Uterus (tissue), 4 donors: ENCODE measurements around the gene PTPRU. TPM values are rescaled to one million over a fixed set of nuclear protein-coding genes. Genes with fewer than 3 reads are reported as not detected.

Experiments
- DNase-seq, 2 donors: peaks; one replicate each; pipeline ENCODE4 v3.0.0-alpha.2; 2019 to 2020
- H3K27ac ChIP-seq, 2 donors: fragments of 200-600 bp; sonication (generic); 1 replicate in 1 of 2; 2 replicates in 1 of 2; pipeline ENCODE4 v1.5.1; 2016 to 2018
- H3K27me3 ChIP-seq, 2 donors: fragments of 200-600 bp; sonication (generic); one replicate each; pipeline ENCODE4 v1.5.1; 2018 to 2019; ENCODE audit warnings: control low read depth in 1 of 2
- H3K36me3 ChIP-seq, 2 donors: fragments of 200-600 bp; sonication (generic); one replicate each; pipeline ENCODE4 v1.5.1; 2019; ENCODE audit warnings: control low read depth in 1 of 2
- H3K4me1 ChIP-seq, 2 donors: fragments of 200-600 bp; sonication (generic); one replicate each; pipeline ENCODE4 v1.5.1; 2018 to 2019; ENCODE audit warnings: control low read depth in 1 of 2
- H3K4me3 ChIP-seq, 2 donors: fragments of 200-600 bp; sonication (generic); 1 replicate in 1 of 2; 2 replicates in 1 of 2; pipeline ENCODE4 v1.5.1; 2018 to 2019; ENCODE audit warnings: mild to moderate bottlenecking in 1 of 2
- H3K9me3 ChIP-seq, 2 donors: fragments of 200-600 bp; sonication (generic); one replicate each; pipeline ENCODE4 v1.5.1; 2019; ENCODE audit warnings: control low read depth in 1 of 2
- POLR2A ChIP-seq, 2 donors: fragments of 450-650 bp; IDR thresholded peaks; one replicate each; pipeline ENCODE4 v1.6.1; 2016; ENCODE audit warnings: antibody characterized with exemption in 2 of 2, mild to moderate bottlenecking in 1 of 2, moderate library complexity in 1 of 2
- intact Hi-C: fragments of 100-400 bp; cut with DNase I; formaldehyde crosslinking; loops from one replicate; pipeline ENCODE4 v1.15.1; 2023; ENCODE audit warnings: low total_unique reads
- total RNA-seq, 4 donors: library from RNA; depleted of rRNA in 3 of 4; stranded (reverse); fragments of >200 nt in 3 of 4; gene quantifications; one replicate each; pipeline versions ENCODE4 v1.1.0 to v1.2.4, GENCODE V29; 2014 to 2023
- TF ChIP-seq, protein P1 (sequence below), 4 experiments: fragments of 200-600 bp in 2 of 4; fragments of 450-650 bp in 2 of 4; sonication (generic) in 2 of 4; IDR thresholded peaks; one replicate each; pipeline ENCODE4 v1.5.1; 2016 to 2019; ENCODE audit warnings: antibody characterized with exemption in 4 of 4, mild to moderate bottlenecking in 2 of 4, moderate library complexity in 1 of 4
- donor health status: DM: yes; HTN: yes; CAD: no.

PTPRU gene
- total RNA-seq, 4 donors from 2014 or later = 9.5 to 48.2 (median 33.4) TPM

DNA sequence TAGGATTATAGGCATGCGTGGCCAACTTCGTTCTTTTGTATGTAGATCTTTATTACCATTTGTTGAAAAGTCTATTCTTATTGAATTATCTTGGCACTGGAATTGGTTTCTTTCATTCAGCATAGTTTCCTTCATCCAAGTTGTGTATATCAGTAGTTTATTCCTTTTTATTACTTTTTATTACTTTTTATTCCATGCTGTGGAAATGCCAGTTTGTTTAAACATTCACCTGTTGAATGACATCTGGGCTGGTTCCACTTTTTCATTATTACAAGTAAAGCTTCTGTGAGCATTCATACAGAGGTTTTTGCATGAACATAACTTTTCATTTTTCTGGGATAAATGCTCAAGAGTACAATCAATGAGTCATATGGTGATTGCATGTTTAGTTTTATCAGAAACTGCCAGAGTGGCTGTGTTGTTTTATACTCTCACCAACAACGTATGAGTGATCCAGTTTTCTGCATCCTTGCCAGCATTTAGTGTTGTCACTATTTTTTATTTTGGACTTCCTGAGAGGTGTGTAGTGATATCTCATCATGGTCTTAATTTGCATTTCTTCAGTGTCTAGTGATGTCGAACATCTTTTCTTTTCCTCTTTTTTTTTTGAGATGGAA, 28.6 kb downstream of the PTPRU start:
- Histone ChIP-seq H3K27me3 (no peaks in the 10 kb centered on the region), H3K27ac (no peak overlapping the region), H3K36me3 (no peaks in the 10 kb centered on the region), H3K9me3 (no peaks in the 10 kb centered on the region), H3K4me3 (no peak overlapping the region), H3K4me1 (no peaks in the 10 kb centered on the region)
- intact Hi-C loops = no loop called here
- no peak for DNase-seq
- TF ChIP-seq POLR2A (IDR thresholded peaks at IDR 0.05) = no peak
- TF ChIP-seq, protein P1, sequence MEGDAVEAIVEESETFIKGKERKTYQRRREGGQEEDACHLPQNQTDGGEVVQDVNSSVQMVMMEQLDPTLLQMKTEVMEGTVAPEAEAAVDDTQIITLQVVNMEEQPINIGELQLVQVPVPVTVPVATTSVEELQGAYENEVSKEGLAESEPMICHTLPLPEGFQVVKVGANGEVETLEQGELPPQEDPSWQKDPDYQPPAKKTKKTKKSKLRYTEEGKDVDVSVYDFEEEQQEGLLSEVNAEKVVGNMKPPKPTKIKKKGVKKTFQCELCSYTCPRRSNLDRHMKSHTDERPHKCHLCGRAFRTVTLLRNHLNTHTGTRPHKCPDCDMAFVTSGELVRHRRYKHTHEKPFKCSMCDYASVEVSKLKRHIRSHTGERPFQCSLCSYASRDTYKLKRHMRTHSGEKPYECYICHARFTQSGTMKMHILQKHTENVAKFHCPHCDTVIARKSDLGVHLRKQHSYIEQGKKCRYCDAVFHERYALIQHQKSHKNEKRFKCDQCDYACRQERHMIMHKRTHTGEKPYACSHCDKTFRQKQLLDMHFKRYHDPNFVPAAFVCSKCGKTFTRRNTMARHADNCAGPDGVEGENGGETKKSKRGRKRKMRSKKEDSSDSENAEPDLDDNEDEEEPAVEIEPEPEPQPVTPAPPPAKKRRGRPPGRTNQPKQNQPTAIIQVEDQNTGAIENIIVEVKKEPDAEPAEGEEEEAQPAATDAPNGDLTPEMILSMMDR (IDR thresholded peaks at IDR 0.05) = no peak

DNA sequence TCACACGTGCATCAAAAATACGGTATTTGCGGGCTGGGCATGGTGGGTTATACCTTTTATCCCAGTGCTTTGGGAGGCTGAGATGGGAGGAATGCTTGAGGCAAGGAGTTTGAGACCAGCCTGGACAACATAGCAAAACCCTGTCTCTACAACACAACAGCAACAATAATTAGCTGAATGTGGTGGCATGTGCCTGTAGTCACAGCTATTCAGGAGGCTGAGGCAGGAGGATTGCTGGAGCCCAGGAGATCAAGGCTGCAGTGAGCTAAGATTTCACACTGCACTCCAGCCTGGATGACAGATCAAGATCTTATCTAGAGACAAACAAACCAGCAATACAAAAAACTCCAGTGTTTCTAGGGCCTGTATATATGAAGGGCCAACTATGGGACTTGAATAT, 30.6 kb downstream of the PTPRU start:
- no peaks in the 10 kb centered on the region for H3K9me3 ChIP-seq
- peaks cover 0 to 7% of the 10 kb centered on the region in 2 donors for H3K4me1 ChIP-seq
- intact Hi-C loops = no loop called here
- H3K36me3 ChIP-seq = no peaks in the 10 kb centered on the region
- no peak overlapping the region for H3K27ac ChIP-seq
- no peaks in the 10 kb centered on the region for H3K27me3 ChIP-seq
- no peak overlapping the region for H3K4me3 ChIP-seq
- no peak for DNase-seq
- TF ChIP-seq, protein P1 (IDR thresholded peaks at IDR 0.05) = no peak
- no peak for TF ChIP-seq POLR2A (IDR thresholded peaks at IDR 0.05)

DNA sequence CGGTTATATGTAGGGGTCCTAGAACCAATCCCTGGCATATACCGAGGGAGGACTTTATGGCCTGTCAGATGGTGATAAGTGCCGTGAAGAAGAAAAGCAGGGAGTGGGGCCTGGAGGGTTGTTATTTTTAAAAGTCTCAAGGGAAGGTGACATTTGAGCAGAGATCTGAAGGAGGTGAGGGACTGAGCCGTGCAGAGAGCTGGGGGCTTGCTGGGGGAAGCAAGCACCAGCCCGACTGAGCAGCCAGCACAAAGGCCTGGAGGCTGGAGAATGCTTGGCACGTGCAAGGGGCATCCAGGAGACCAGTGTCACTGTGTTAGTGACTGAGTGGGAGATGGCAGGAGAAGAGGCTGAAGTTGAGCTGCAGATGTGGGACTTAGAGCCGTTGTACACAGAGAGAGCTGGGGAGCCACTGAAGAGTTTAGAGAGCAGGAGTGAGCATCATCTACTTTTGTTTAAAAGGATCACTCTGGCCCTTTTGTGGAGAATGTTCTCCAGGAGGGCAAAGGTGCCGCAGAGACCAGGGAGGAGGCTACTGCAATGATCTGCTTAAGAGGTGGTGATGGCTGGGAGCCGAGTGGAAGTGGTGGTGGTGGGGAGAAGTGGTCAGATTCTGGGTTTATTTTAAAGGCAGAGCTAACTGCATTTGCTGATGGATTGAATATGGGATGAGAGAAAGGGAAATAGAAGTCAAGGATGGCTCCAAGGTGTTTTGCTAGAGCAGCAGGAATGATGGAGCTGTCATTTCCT, 31.2 kb downstream of the PTPRU start:
- no peak for TF ChIP-seq POLR2A (IDR thresholded peaks at IDR 0.05)
- TF ChIP-seq, protein P1 (IDR thresholded peaks at IDR 0.05) = no peak

DNA sequence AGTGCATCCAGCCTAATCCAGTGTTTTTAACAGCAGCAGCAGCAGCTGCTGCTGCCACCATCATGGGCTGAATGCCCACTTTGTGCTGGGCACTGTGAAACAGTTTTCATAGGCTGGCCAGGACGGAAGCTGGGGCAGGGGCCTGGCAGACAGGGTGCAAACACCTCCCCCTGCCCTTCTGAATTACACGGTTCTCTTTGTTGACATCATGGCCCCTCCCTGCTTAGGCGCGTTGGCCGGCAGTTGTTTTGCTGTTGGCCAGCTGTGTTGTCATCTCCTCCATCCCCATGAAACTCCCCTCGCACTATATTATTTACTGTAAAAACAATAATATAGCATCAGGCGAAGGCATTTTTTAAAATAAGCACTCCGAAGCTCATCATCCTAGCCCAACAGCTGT, 33.1 kb downstream of the PTPRU start:
- TF ChIP-seq, protein P1 (IDR thresholded peaks at IDR 0.05) = no peak
- no peak for TF ChIP-seq POLR2A (IDR thresholded peaks at IDR 0.05)
- Histone ChIP-seq H3K9me3 (no peaks in the 10 kb centered on the region), H3K27me3 (no peaks in the 10 kb centered on the region), H3K27ac (no peak overlapping the region), H3K4me3 (no peak overlapping the region), H3K4me1 (peaks cover 0 to 8% of the 10 kb centered on the region in 2 donors), H3K36me3 (no peaks in the 10 kb centered on the region)
- no peak for DNase-seq
- intact Hi-C loops = no loop called here

More for the DNA sequence above, 31.2 kb downstream of the PTPRU start:
- no peak overlapping the region for H3K4me3 ChIP-seq
- no peaks in the 10 kb centered on the region for H3K27me3 ChIP-seq
- H3K9me3 ChIP-seq = no peaks in the 10 kb centered on the region
- H3K4me1 ChIP-seq = peaks cover 0 to 8% of the 10 kb centered on the region in 2 donors
- H3K36me3 ChIP-seq = no peaks in the 10 kb centered on the region
- no peak for DNase-seq
- intact Hi-C loops = no loop called here
- no peak overlapping the region for H3K27ac ChIP-seq

DNA sequence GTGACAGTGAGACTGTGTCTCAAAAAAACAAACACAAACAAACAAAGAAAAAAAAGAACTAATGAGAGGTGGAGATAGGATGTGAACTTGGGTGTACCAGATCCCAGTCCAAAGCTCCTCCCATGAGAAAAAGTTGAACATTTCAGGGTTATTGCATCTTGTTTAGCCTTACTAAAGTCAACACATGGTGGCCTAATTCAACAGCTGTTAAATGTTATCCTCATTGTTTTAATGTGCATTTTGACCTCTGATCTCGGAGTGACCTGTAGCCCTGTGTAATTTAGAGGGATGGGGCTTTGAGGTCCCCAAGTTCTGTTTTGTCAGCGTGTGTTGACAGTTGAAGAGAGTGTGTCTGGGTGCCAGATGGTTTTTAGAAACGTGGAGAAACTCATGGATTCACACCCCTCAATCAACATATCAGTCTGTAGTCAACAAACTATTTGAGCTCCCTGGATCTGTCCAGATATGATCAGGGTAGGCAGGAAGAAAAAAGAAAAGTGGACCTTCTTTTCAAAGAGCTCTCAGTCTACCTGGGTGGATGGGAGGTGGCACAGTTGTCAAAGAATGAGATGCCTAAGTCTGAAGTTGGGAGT, 34.7 kb downstream of the PTPRU start:
- H3K27ac ChIP-seq = no peak overlapping the region

More for the DNA sequence above, 34.7 kb downstream of the PTPRU start:
- Histone ChIP-seq H3K9me3 (no peaks in the 10 kb centered on the region), H3K27me3 (no peaks in the 10 kb centered on the region), H3K36me3 (no peaks in the 10 kb centered on the region), H3K4me3 (no peak overlapping the region), H3K4me1 (peaks cover 0 to 8% of the 10 kb centered on the region in 2 donors)
- no peak for DNase-seq
- intact Hi-C loops = no loop called here
- TF ChIP-seq, protein P1 (IDR thresholded peaks at IDR 0.05) = no peak
- TF ChIP-seq POLR2A (IDR thresholded peaks at IDR 0.05) = no peak
